Peyer's patch (tissue), 4 donors: ENCODE measurements around the gene EREG.

ENCODE experiments used
- CTCF ChIP-seq, 6 experiments: fragments of 450-650 bp in 4 of 6; fragments of 200-600 bp in 2 of 6; sonication (generic) in 1 of 6; IDR thresholded peaks; one replicate each; pipeline ENCODE4 v1.5.1; 2017 to 2019; ENCODE audit warnings: antibody characterized with exemption in 6 of 6, mild to moderate bottlenecking in 3 of 6, moderate library complexity in 1 of 6
- POLR2A ChIP-seq, 2 donors: fragments of 450-650 bp; IDR thresholded peaks; one replicate each; pipeline ENCODE4 v1.5.1; 2017; ENCODE audit warnings: antibody characterized with exemption in 2 of 2, mild to moderate bottlenecking in 2 of 2, moderate library complexity in 2 of 2

GRCh38 chr4:74370912-74371311, 6.0 kb downstream of the EREG start:
- TF ChIP-seq CTCF (IDR thresholded peaks at IDR 0.05) (peak in 4 of 6 experiments; percentile 42 to 81 (median 70)), POLR2A (IDR thresholded peaks at IDR 0.05) (no peak)
